HG02970 (cell line): ENCODE results near the gene TMEM150B.
"Not testable (repeated sequence)": the region's sequence is repeated elsewhere in the genome, so short reads cannot be mapped to it uniquely, and the experiment has no call there.

ENCODE experiments used
- ATAC-seq: cut with Tn5 transposase; IDR thresholded peaks from one replicate; pipeline ENCODE4 v1.9.1; 2021; ENCODE audit warnings: mild to moderate bottlenecking, moderate library complexity, moderate number of reproducible peaks; ENCODE audit not compliant: unreplicated experiment, low FRiP score

The TMEM150B gene

GRCh38 chr19:55339889-55340783 lies 15.0 kb upstream of the TMEM150B start:
- ATAC-seq: no peak

- peak; percentile 88 for ATAC-seq
These were observed 14.2 kb upstream of the TMEM150B start, which contains the start of gene KMT5C for GRCh38 chr19:55339105-55339888. Gene KMT5C (plus strand): TSS chr19:55339876. CDS start chr19:55341937, 2,061 bp downstream.

GRCh38 chr19:55336101-55336500 lies 11.0 kb upstream of the TMEM150B start:
- ATAC-seq: no peak

- ATAC-seq: no peak
These were observed 8.7 kb upstream of the TMEM150B start for GRCh38 chr19:55333870-55334269.

- ATAC-seq: not testable (repeated sequence)
These were observed 4.7 kb upstream of the TMEM150B start for GRCh38 chr19:55329791-55330190.

- not testable (repeated sequence) for ATAC-seq
These were observed 3.7 kb upstream of the TMEM150B start for GRCh38 chr19:55328774-55329318.

DNA sequence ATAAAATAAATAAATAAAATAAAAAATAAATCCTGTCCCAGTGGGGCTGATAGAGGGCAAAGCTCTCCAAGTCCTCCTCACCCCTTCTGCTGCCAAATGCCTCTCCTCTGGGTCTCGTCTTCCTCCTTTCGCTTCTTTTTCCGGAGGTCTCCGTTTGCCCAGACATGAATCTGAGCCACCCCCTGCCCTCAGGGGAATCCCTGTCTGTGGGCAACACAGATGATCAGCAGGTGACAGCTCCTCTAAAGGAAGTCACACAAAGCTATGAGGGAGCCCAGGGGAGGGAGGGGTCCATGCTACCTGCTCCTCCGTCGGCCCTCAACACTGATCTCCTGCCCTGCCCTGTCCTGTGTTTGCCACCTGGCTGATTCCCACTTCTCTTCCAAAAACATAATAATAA lies 479 bp downstream of the TMEM150B start:
- ATAC-seq: no peak

- no peak for ATAC-seq
These were observed 2.8 kb downstream of the TMEM150B start for GRCh38 chr19:55322204-55322885.

- ATAC-seq: no peak
These were observed 3.5 kb downstream of the TMEM150B start for GRCh38 chr19:55321466-55322137.

DNA sequence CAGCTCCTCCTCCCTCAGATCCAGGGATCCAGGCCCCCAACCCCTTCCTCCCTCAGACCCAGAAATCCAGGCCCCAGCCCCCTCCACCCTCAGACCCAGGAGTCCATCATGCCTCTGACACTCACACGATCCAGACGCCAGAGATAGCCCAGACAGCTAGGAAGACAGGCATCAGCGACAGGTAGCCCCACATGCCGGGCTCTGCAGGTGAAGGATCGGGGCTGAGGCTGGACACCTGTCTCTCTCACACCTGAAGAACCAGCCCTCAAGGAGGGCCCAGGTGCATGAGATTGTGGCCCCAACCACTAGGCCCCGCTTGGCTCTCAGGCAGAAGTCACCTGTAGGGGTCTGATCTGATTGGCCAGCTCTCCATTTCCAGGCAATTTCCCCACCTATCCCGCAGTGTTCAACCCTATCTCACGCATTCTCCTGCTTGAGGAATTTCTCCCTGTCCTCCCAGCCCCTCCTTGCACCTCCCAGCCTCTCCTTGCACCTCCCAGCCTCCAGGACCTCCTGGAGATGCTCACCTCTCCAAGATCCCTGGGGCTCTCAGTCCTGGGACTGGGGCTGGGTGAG lies 4.2 kb downstream of the TMEM150B start:
- no peak for ATAC-seq

- no peak for ATAC-seq
These were observed 5.4 kb downstream of the TMEM150B start for GRCh38 chr19:55319785-55320184.

DNA sequence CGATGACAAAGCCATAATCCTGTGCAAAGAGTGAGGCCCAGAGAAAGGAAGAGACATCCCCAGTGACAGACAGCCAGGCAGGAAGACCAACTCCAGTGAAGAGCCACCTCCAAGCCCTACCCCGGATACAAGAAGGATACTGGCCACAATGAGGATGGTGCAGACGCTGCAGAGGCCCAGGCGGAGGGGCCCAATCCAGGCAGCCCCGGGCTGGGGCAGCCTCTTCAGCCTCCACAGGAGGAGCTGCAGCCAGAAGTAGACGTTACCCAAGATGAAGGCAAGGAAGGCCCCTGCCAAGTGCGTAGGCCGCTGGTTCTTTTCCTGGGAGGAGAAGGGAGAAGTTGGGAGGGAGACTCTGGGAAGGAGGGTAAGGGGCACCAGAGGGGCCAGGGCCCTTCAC lies 8.5 kb downstream of the TMEM150B start:
- ATAC-seq: no peak

DNA sequence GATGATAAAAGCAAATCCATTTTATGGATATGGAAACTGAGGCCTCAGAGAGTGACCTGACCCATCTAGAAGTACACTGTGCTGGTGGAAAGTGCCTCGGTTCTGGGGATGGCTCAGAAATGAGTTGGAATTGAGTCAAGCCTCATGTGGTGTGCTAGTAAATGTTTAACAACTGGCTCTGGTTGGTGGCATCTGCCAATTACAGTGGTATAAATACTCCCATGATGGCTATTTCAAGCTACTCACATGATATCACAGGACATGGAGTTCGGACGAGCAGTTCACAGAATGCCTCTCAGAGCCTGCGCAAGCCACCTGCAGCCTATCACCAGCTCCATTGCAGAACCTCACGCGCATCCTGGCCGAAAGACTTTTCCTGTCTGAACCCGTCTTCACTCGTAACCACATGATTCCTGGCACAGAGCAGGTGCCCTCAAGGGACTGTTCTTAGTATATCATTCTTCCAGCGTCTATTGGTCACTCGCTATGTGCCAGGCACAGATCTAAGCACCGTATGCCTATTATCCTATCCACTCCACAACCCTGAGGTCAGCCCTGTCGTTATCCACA lies 9.1 kb downstream of the TMEM150B start:
- no peak for ATAC-seq

DNA sequence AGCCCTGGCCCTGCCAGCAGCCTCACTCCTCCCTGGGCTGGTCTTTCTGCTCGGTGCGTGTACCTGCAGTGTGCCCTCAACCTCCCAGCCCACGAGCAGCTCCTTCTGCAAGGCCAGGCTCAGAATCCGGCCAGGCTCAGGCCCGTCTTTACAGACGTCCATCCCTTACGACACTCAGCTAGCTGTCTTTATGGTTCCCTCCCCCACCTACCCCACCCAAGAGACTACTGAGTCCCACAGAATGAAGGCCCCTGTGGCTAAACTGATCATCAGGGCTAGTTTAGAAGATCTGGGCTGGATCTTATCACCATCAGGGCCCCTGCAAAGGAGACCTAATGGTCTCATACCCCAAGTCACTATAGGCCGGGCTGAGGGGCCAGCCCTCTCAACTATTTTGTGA lies 10.7 kb downstream of the TMEM150B start:
- no peak for ATAC-seq

GRCh38 chr19:55312621-55313512 lies 12.3 kb downstream of the TMEM150B start:
- ATAC-seq: no peak

- no peak for ATAC-seq
These were observed 13.3 kb downstream of the TMEM150B start for GRCh38 chr19:55311797-55312196.

- ATAC-seq: no peak
These were observed 13.7 kb downstream of the TMEM150B start for GRCh38 chr19:55311397-55311796.

DNA sequence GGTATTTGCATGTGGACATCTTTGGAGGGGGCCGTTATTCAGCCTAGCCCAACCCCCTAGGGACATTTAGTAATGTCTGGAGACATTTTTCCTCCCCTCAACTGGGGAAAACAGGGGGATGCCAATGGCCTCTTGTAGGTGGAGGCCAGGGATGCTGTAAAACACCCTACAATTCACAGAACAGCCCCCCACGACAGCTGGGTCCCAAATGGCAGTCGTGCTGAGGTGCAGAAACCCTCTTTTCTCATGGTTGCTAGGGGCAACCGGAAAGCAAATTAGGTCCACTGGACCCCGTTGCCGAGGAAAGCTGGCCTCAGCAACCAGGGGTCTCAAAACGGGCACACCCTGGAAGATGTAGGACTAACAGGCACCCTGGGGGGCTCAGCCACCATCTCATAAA lies 14.6 kb downstream of the TMEM150B start:
- no peak for ATAC-seq
